Measurements from ENCODE around the gene NME8. TPM values are rescaled to one million over a fixed set of nuclear protein-coding genes. Genes with fewer than 3 reads are reported as not detected.

Gene NME8
- total and polyA plus RNA-seq, 5 experiments from 2014 or later: not detected

Other genes starting within 250 kb of the NME8 start
- not detected for gene GPR141, start 164.8 kb upstream of the NME8 start, total RNA-seq
- gene GPR141, start 164.8 kb upstream of the NME8 start, polyA plus RNA-seq: 1 to 10 TPM in 1 of 3 donors, under 1 TPM in 1, not detected in 1; 0.11 to 2.1 TPM
- not detected for gene SFRP4, start 68.2 kb downstream of the NME8 start, total RNA-seq
- gene SFRP4, start 68.2 kb downstream of the NME8 start, polyA plus RNA-seq: not detected
- gene EPDR1, start 72.0 kb downstream of the NME8 start, total RNA-seq: under 1 TPM; 0.71 to 0.75 TPM
- 1 to 10 TPM; 1.6 to 3.9 (median 2.2) TPM for gene EPDR1, start 72.0 kb downstream of the NME8 start, polyA plus RNA-seq

Measured in naive thymus-derived CD8-positive, alpha-beta T cell (primary cell).